Keratinocyte (primary cell): ENCODE results near the gene MDM2. TPM values are rescaled to one million over a fixed set of nuclear protein-coding genes. Genes with fewer than 3 reads are reported as not detected.

Experiments used
- DNase-seq: peaks from one replicate; pipeline ENCODE4 v3.0.0-alpha.2; 2011; ENCODE audit warnings: low read depth, missing footprints, low spot score
- FAIRE-seq: peaks from 2 replicates; lab custom pipeline; 2011; peaks lifted over from hg19 to GRCh38; lab: Jason Lieb, UNC
- H2AFZ ChIP-seq: 2 replicates; pipeline ENCODE4 v1.6.0; 2012; ENCODE audit warnings: low read length, control low read depth, inconsistent platforms; ENCODE audit not compliant: control insufficient read depth
- H3K27ac ChIP-seq: 2 replicates; pipeline ENCODE4 v1.5.1; 2011; ENCODE audit warnings: low read length; ENCODE audit not compliant: control insufficient read depth, insufficient read depth
- H3K27me3 ChIP-seq: 3 replicates; pipeline ENCODE4 v1.6.0; 2011; ENCODE audit warnings: low read length; ENCODE audit not compliant: control insufficient read depth, insufficient read depth; ENCODE audit errors: extremely low read depth
- H3K36me3 ChIP-seq, 2 experiments: 2 replicates in 1 of 2; 3 replicates in 1 of 2; pipeline ENCODE4 v1.5.1; 2011; ENCODE audit warnings: low read length in 2 of 2, mild to moderate bottlenecking in 1 of 2; ENCODE audit not compliant: control insufficient read depth in 2 of 2, insufficient read depth in 2 of 2; ENCODE audit errors: extremely low read depth in 1 of 2
- H3K4me1 ChIP-seq: 3 replicates; pipeline ENCODE4 v1.5.1; 2011; ENCODE audit warnings: low read length; ENCODE audit not compliant: control insufficient read depth, insufficient read depth; ENCODE audit errors: extremely low read depth
- H3K4me2 ChIP-seq: 3 replicates; pipeline ENCODE4 v1.6.0; 2011; ENCODE audit warnings: low read depth, low read length; ENCODE audit not compliant: control insufficient read depth, insufficient read depth; ENCODE audit errors: extremely low read depth
- H3K4me3 ChIP-seq, 3 experiments: fragments of 200-600 bp in 1 of 3; sonication (generic) in 1 of 3; 2 replicates in 2 of 3; 3 replicates in 1 of 3; pipeline ENCODE4 v1.5.1; 2011 to 2016; ENCODE audit warnings: low read length in 3 of 3, mild to moderate bottlenecking in 3 of 3, control low read depth in 2 of 3, inconsistent platforms in 1 of 3, low read depth in 1 of 3, mixed read lengths in 1 of 3, mixed run types in 1 of 3, moderate library complexity in 1 of 3; ENCODE audit not compliant: control insufficient read depth in 2 of 3, insufficient read depth in 2 of 3; ENCODE audit errors: extremely low read depth in 1 of 3
- H3K79me2 ChIP-seq: 2 replicates; pipeline ENCODE4 v1.6.0; 2012; ENCODE audit warnings: low read length; ENCODE audit not compliant: control insufficient read depth, insufficient read depth
- H3K9ac ChIP-seq: 3 replicates; pipeline ENCODE4 v1.6.0; 2011; ENCODE audit warnings: low read length; ENCODE audit not compliant: control insufficient read depth, insufficient read depth; ENCODE audit errors: extremely low read depth
- H3K9me1 ChIP-seq: 3 replicates; pipeline ENCODE4 v1.6.0; 2011; ENCODE audit warnings: low read length; ENCODE audit not compliant: control insufficient read depth, insufficient read depth; ENCODE audit errors: extremely low read depth
- H3K9me3 ChIP-seq: 2 replicates; pipeline ENCODE4 v1.5.1; 2012; ENCODE audit warnings: low read depth, low read length; ENCODE audit not compliant: control insufficient read depth
- H4K20me1 ChIP-seq: 3 replicates; pipeline ENCODE4 v1.6.0; 2011; ENCODE audit warnings: low read length; ENCODE audit not compliant: control insufficient read depth, insufficient read depth; ENCODE audit errors: extremely low read depth
- EZH2 ChIP-seq: IDR thresholded peaks from one replicate; pipeline ENCODE4 v1.6.1; 2012; ENCODE audit warnings: inconsistent platforms, mild to moderate bottlenecking, low read length, moderate library complexity
- dilution Hi-C: fragments of 300-500 bp; cut with MboI; formaldehyde crosslinking; loops from one replicate; pipeline ENCODE4 v1.7.0; 2020; ENCODE audit warnings: low sequenced_read_pairs; ENCODE audit not compliant: extremely low pct_ligation_motif_present
- polyA plus RNA-seq, 5 experiments: library from polyadenylated mRNA; depleted of rRNA in 3 of 5; stranded (reverse) in 3 of 5; stranded (forward) in 1 of 5; unstranded in 1 of 5; fragments of >200 nt; gene quantifications; 1 replicate in 1 of 5; 2 replicates in 3 of 5; 3 replicates in 1 of 5; pipeline versions ENCODE4 v1.2.1 to v1.2.3, GENCODE V29; 2011 to 2012; ENCODE audit warnings: missing spikeins in 2 of 5, low read depth in 1 of 5, low replicate concordance in 1 of 5
- TF ChIP-seq, protein P1 (sequence below), 3 experiments: IDR thresholded peaks in 1 of 3; conservative IDR thresholded peaks in 1 of 3; optimal IDR thresholded peaks in 1 of 3; 2 replicates in 2 of 3; 3 replicates in 1 of 3; pipeline versions ENCODE3 to v1.5.1; 2011; ENCODE audit warnings: low read length in 3 of 3, mild to moderate bottlenecking in 3 of 3, moderate library complexity in 2 of 3, control low read depth in 1 of 3, inconsistent platforms in 1 of 3; ENCODE audit not compliant: insufficient read depth in 2 of 3; ENCODE audit errors: extremely low read depth in 1 of 3

The MDM2 gene
- polyA plus RNA-seq, 1 donor (not counting 4 experiments of a cell fraction or from before 2014, with no cell fraction given): 55.0 TPM

DNA sequence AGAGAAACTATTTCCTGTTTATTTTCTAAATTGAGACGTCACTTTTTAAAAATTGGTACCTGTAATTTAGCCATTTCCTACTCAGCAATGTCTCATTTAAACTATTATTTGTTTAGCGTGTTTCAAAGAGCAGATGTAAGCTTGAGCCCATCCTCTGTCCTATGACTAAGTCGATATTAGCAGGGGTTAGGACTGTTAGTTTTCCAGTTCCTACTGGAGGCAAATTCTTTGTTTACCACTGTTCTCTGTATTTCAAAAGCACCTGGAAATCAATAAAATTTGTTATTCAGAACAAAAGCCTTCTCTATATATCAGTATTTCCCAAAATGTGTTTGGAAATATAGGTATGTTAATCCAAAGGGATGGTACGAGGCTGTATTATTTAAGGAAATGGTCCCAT, 42.4 kb downstream of the MDM2 start:
- no peak overlapping the region for H3K9ac ChIP-seq
- no peak for FAIRE-seq
- TF ChIP-seq, protein P1, sequence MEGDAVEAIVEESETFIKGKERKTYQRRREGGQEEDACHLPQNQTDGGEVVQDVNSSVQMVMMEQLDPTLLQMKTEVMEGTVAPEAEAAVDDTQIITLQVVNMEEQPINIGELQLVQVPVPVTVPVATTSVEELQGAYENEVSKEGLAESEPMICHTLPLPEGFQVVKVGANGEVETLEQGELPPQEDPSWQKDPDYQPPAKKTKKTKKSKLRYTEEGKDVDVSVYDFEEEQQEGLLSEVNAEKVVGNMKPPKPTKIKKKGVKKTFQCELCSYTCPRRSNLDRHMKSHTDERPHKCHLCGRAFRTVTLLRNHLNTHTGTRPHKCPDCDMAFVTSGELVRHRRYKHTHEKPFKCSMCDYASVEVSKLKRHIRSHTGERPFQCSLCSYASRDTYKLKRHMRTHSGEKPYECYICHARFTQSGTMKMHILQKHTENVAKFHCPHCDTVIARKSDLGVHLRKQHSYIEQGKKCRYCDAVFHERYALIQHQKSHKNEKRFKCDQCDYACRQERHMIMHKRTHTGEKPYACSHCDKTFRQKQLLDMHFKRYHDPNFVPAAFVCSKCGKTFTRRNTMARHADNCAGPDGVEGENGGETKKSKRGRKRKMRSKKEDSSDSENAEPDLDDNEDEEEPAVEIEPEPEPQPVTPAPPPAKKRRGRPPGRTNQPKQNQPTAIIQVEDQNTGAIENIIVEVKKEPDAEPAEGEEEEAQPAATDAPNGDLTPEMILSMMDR (optimal IDR thresholded peaks at IDR 0.05 in 1 of 3, IDR thresholded peaks at IDR 0.05 in 1 of 3, conservative IDR thresholded peaks at IDR 0.05 in 1 of 3; ENCODE audit: extremely low read depth in 1 of 3, insufficient read depth in 2 of 3, low read length in 3 of 3): no peak
- no peak for TF ChIP-seq EZH2
- no peak overlapping the region for H2AFZ ChIP-seq
- H3K4me3 ChIP-seq: no peak overlapping the region
- H3K4me1 ChIP-seq: no peaks in the 10 kb centered on the region
- no peaks in the 10 kb centered on the region for H3K79me2 ChIP-seq
- no peaks in the 10 kb centered on the region for H3K9me3 ChIP-seq
- H4K20me1 ChIP-seq: no peaks in the 10 kb centered on the region
- H3K27ac ChIP-seq: no peak overlapping the region
- H3K4me2 ChIP-seq: no peak overlapping the region
- H3K27me3 ChIP-seq: no peaks in the 10 kb centered on the region
- dilution Hi-C loops: no loop called here
- H3K36me3 ChIP-seq: no peaks in the 10 kb centered on the region
- H3K9me1 ChIP-seq: no peaks in the 10 kb centered on the region
- no peak for DNase-seq

DNA sequence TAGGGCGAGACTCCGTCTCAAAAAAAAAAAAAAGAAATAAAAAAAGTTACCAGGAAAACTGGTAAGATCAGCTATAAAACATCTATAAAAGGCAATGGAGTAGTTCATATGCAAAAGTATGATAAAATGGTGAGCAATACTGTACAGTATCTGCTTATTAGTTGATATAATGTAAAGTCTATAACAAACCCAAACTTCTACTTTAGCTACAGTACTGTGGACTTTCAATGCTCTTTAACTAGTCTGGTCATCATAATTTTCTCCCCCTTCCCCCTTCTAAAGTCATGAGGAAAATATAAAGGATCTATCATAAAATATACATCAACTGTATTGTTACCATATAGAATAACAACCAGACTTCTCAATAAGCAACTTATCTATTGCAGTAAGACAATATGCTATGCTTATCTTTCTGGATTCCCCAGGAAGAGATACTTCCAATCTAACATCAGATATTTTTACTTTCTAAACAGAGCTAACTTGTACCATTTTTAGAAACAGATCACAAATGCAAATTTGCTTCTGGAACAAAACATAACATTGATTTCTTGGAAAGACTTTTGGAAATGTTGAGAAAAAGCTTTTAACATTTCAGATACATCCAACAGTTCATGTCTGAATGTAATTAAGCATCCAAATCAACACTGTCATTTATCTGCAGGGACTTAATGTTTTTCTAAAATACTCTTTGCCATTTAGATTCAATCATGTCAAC, 43.8 kb downstream of the MDM2 start:
- no peak overlapping the region for H3K9ac ChIP-seq
- no peak overlapping the region for H3K27ac ChIP-seq
- no peaks in the 10 kb centered on the region for H3K36me3 ChIP-seq
- H4K20me1 ChIP-seq: no peaks in the 10 kb centered on the region
- FAIRE-seq (no peak), DNase-seq (no peak)
- no peaks in the 10 kb centered on the region for H3K9me1 ChIP-seq
- no peaks in the 10 kb centered on the region for H3K79me2 ChIP-seq
- H3K4me3 ChIP-seq: no peak overlapping the region
- no peak for TF ChIP-seq EZH2
- TF ChIP-seq, protein P1 (optimal IDR thresholded peaks at IDR 0.05 in 1 of 3, IDR thresholded peaks at IDR 0.05 in 1 of 3, conservative IDR thresholded peaks at IDR 0.05 in 1 of 3; ENCODE audit: extremely low read depth in 1 of 3, insufficient read depth in 2 of 3, low read length in 3 of 3): no peak
- H3K9me3 ChIP-seq: no peaks in the 10 kb centered on the region
- H3K4me1 ChIP-seq: no peaks in the 10 kb centered on the region
- no peaks in the 10 kb centered on the region for H3K27me3 ChIP-seq
- H2AFZ ChIP-seq: no peak overlapping the region
- dilution Hi-C loops: no loop called here
- H3K4me2 ChIP-seq: no peak overlapping the region
